SU-DHL-6 (cell line): ENCODE results near the gene HAPLN1.

ENCODE experiments used
- EZH2phosphoT487 ChIP-seq: fragments of 200-600 bp; sonication (generic), shearing (Covaris generic); conservative IDR thresholded peaks from 2 replicates; pipeline ENCODE4 v1.6.1; 2018; ENCODE audit warnings: mild to moderate bottlenecking, antibody characterized with exemption, low read length, moderate library complexity, mixed read lengths
- TF ChIP-seq, protein P1 (sequence below): fragments of 200-600 bp; sonication (generic); IDR thresholded peaks from one replicate; pipeline ENCODE4 v1.5.1; 2017; ENCODE audit warnings: antibody characterized with exemption, mild to moderate bottlenecking, low read length, moderate library complexity; ENCODE audit not compliant: insufficient read depth, poor library complexity, severe bottlenecking

DNA sequence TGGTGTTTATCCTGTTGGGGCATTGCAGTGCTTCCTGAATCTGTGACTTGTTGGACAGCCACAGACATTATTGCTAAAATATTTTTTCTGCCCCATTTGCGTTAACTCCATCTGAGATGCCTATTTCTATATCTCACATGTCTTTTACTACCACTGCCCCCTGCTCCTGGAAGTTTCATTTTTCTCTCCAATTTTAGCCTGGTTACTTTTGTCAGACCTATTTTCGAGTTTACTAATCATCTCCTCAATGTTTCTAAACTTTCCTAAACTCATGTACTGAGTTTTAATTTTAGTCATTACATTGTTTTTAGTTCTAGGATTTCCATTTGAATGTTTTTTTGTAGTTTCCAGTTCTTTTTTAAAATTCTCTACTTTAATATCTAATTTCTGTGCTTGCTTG lies 17.6 kb downstream of the HAPLN1 start:
- TF ChIP-seq, protein P1, sequence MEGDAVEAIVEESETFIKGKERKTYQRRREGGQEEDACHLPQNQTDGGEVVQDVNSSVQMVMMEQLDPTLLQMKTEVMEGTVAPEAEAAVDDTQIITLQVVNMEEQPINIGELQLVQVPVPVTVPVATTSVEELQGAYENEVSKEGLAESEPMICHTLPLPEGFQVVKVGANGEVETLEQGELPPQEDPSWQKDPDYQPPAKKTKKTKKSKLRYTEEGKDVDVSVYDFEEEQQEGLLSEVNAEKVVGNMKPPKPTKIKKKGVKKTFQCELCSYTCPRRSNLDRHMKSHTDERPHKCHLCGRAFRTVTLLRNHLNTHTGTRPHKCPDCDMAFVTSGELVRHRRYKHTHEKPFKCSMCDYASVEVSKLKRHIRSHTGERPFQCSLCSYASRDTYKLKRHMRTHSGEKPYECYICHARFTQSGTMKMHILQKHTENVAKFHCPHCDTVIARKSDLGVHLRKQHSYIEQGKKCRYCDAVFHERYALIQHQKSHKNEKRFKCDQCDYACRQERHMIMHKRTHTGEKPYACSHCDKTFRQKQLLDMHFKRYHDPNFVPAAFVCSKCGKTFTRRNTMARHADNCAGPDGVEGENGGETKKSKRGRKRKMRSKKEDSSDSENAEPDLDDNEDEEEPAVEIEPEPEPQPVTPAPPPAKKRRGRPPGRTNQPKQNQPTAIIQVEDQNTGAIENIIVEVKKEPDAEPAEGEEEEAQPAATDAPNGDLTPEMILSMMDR, result no peak
- no peak for TF ChIP-seq EZH2phosphoT487
